HTR-8/SVneo (cell line): ENCODE results near the gene SBF1.

ENCODE experiments used
- DNase-seq: peaks from one replicate; pipeline ENCODE4 v3.0.0; 2011; ENCODE audit warnings: low spot score, mixed read lengths; ENCODE audit not compliant: insufficient read length
- FAIRE-seq: peaks from 2 replicates; lab custom pipeline; 2011; peaks lifted over from hg19 to GRCh38; lab: Jason Lieb, UNC

SBF1 gene

GRCh38 chr22:50507991-50508884 is 33.4 kb upstream of the SBF1 start, which contains the start of gene NCAPH2:
NCAPH2 (plus strand) TSS chr22:50508224; CDS start chr22:50508338, 114 bp downstream.
- FAIRE-seq (peak; percentile 77), DNase-seq (peak; percentile 91)

- no peak for FAIRE-seq
- DNase-seq: peak; percentile 73
Measured at GRCh38 chr22:50507421-50507990, 32.7 kb upstream of the SBF1 start, which contains the start of gene LMF2. LMF2 (minus strand) TSS chr22:50507702; CDS start chr22:50507675, 27 bp downstream.

GRCh38 chr22:50506611-50507420 is 32.0 kb upstream of the SBF1 start:
- DNase-seq (no peak), FAIRE-seq (peak; percentile 23)

- no peak for FAIRE-seq
- DNase-seq: no peak
Measured at GRCh38 chr22:50505776-50506610, 31.2 kb upstream of the SBF1 start.

- DNase-seq (no peak), FAIRE-seq (no peak)
Measured at GRCh38 chr22:50505276-50505775, 30.5 kb upstream of the SBF1 start.

GRCh38 chr22:50504369-50505211 is 29.8 kb upstream of the SBF1 start:
- FAIRE-seq (no peak), DNase-seq (no peak)

- FAIRE-seq (no peak), DNase-seq (no peak)
Measured at GRCh38 chr22:50503475-50504145, 28.8 kb upstream of the SBF1 start.

GRCh38 chr22:50502628-50503474 is 28.0 kb upstream of the SBF1 start:
- FAIRE-seq (no peak), DNase-seq (no peak)

GRCh38 chr22:50502096-50502495 is 27.3 kb upstream of the SBF1 start:
- DNase-seq (no peak), FAIRE-seq (no peak)

- no peak for FAIRE-seq
- no peak for DNase-seq
Measured at GRCh38 chr22:50500452-50500851, 25.6 kb upstream of the SBF1 start.

GRCh38 chr22:50498322-50498890 is 23.6 kb upstream of the SBF1 start:
- DNase-seq: peak; percentile 70
- no peak for FAIRE-seq

GRCh38 chr22:50497093-50497492 is 22.3 kb upstream of the SBF1 start:
- FAIRE-seq: no peak
- DNase-seq: no peak

GRCh38 chr22:50490531-50491308 is 15.9 kb upstream of the SBF1 start:
- DNase-seq (no peak), FAIRE-seq (no peak)

- DNase-seq: no peak
Measured at GRCh38 chr22:50489363-50490243, 14.8 kb upstream of the SBF1 start.

GRCh38 chr22:50488886-50489285 is 14.1 kb upstream of the SBF1 start:
- FAIRE-seq: no peak

More at GRCh38 chr22:50489363-50490243, 14.8 kb upstream of the SBF1 start:
- FAIRE-seq: no peak

More at GRCh38 chr22:50488886-50489285, 14.1 kb upstream of the SBF1 start:
- no peak for DNase-seq
